Common myeloid progenitor, CD34-positive (primary cell): ENCODE data around the gene PCK2.

Source experiments
- CTCF ChIA-PET: fragments of 350-600 bp; sonication (Branson Sonifier 250); formaldehyde crosslinking; loops from one replicate; lab custom pipeline; 2021; ENCODE audit warnings: antibody characterized with exemption; lab: Charles Lee
- POLR2A ChIA-PET: fragments of 350-600 bp; sonication (Branson Sonifier 250); formaldehyde crosslinking; loops from one replicate; lab custom pipeline; 2021; ENCODE audit warnings: antibody characterized with exemption; lab: Charles Lee
- DNase-seq, 3 donors: peaks; one replicate each; pipeline versions ENCODE4 v3.0.0 to v3.0.0-alpha.2; 2013
- H3K27ac ChIP-seq, 2 experiments: 1 replicate in 1 of 2; 2 replicates in 1 of 2; pipeline ENCODE4 v1.7.0; 2013; ENCODE audit warnings: inconsistent platforms in 2 of 2, low read length in 2 of 2, mild to moderate bottlenecking in 2 of 2, low read depth in 1 of 2, moderate library complexity in 1 of 2; ENCODE audit not compliant: severe bottlenecking in 2 of 2, insufficient read depth in 1 of 2, poor library complexity in 1 of 2
- H3K27me3 ChIP-seq, 5 experiments: replicated peaks in 2 of 5; 1 replicate in 3 of 5; 2 replicates in 2 of 5; pipeline versions ENCODE4 v1.6.1 to v1.7.0; 2013; ENCODE audit warnings: low read length in 4 of 5, mild to moderate bottlenecking in 2 of 5, moderate library complexity in 2 of 5, inconsistent platforms in 1 of 5; ENCODE audit not compliant: insufficient read depth in 5 of 5, control insufficient read depth in 4 of 5
- H3K36me3 ChIP-seq, 4 experiments: 1 replicate in 2 of 4; 2 replicates in 2 of 4; pipeline versions ENCODE4 v1.6.1 to v1.7.0; 2013; ENCODE audit warnings: low read length in 3 of 4, control low read depth in 1 of 4, mild to moderate bottlenecking in 1 of 4; ENCODE audit not compliant: control insufficient read depth in 4 of 4, insufficient read depth in 4 of 4
- H3K4me1 ChIP-seq, 4 experiments: 1 replicate in 3 of 4; 2 replicates in 1 of 4; pipeline versions ENCODE4 v1.6.1 to v1.7.1; 2013; ENCODE audit warnings: low read length in 3 of 4, mild to moderate bottlenecking in 3 of 4, control low read depth in 1 of 4, inconsistent platforms in 1 of 4, moderate library complexity in 1 of 4; ENCODE audit not compliant: control insufficient read depth in 4 of 4, insufficient read depth in 4 of 4; ENCODE audit errors: control extremely low read depth in 1 of 4
- H3K4me3 ChIP-seq, 7 experiments: 1 replicate in 4 of 7; 2 replicates in 3 of 7; pipeline versions ENCODE4 v1.5.1 to v1.7.0; 2013; ENCODE audit warnings: mild to moderate bottlenecking in 7 of 7, low read length in 6 of 7, moderate library complexity in 6 of 7, inconsistent platforms in 2 of 7, low read depth in 2 of 7, control low read depth in 1 of 7; ENCODE audit not compliant: insufficient read depth in 4 of 7, control insufficient read depth in 1 of 7; ENCODE audit errors: extremely low read depth in 1 of 7
- H3K9me3 ChIP-seq, 5 experiments: 1 replicate in 4 of 5; 2 replicates in 1 of 5; pipeline versions ENCODE4 v1.6.1 to v1.7.1; 2013; ENCODE audit warnings: low read length in 4 of 5, mild to moderate bottlenecking in 2 of 5, inconsistent platforms in 1 of 5, low read depth in 1 of 5, moderate library complexity in 1 of 5; ENCODE audit not compliant: control insufficient read depth in 4 of 5, insufficient read depth in 2 of 5; ENCODE audit errors: control extremely low read depth in 1 of 5
- WGBS: methylation state at CpG from one replicate; pipeline ENCODE4 v1.1.5; 2013; ENCODE audit not compliant: insufficient coverage; 5-methylcytosine and 5-hydroxymethylcytosine counted together

The PCK2 gene

GRCh38 chr14:24110060-24110459 lies 15.9 kb downstream of the PCK2 start:
- Histone ChIP-seq H3K4me1 (peaks cover 3 to 28% (median 12%) of the 10 kb centered on the region in 4 experiments), H3K36me3 (peaks cover 0 to 1% (median 0%) of the 10 kb centered on the region in 4 experiments), H3K4me3 (no peak overlapping the region), H3K9me3 (peaks cover 0 to under 1% (median 0%) of the 10 kb centered on the region in 5 experiments), H3K27me3 (no peaks in the 10 kb centered on the region), H3K27ac (no peak overlapping the region)
- ChIA-PET CTCF (interaction anchor here (0.6 to 11.6 kb wide), 21 partner anchors 9 to 805 kb away, joined by 3 to 188 read pairs (median 4); partner anchors contain the start of genes CARMIL3, CHMP4A, EMC9 and FITM1), POLR2A (no interaction called here)
- no peak for DNase-seq
- 95% methylated on average over 6 of the region's 9 CpGs for WGBS

GRCh38 chr14:24110523-24110922 lies 16.4 kb downstream of the PCK2 start:
- Histone ChIP-seq H3K27ac (no peak overlapping the region), H3K4me3 (no peak overlapping the region), H3K27me3 (no peaks in the 10 kb centered on the region), H3K4me1 (peaks cover 3 to 32% (median 14%) of the 10 kb centered on the region in 4 experiments), H3K36me3 (no peaks in the 10 kb centered on the region), H3K9me3 (no peaks in the 10 kb centered on the region)
- ChIA-PET CTCF (interaction anchor here (0.7 to 11.6 kb wide), 17 partner anchors 9 to 102 kb away, joined by 3 to 188 read pairs (median 5); partner anchors contain the start of genes CARMIL3, CHMP4A, FITM1 and IRF9), POLR2A (no interaction called here)
- DNase-seq = no peak
- WGBS = no CpG with 5 or more reads among the region's 1 CpG

- whole genome bisulfite sequencing = 13% methylated on average over 12 of the region's 15 CpGs
- H3K4me3 ChIP-seq = peak overlapping the region; percentile 51 to 98 (median 91)
- CTCF ChIA-PET = interaction anchor here (0.8 to 7.7 kb wide), 6 partner anchors 18 to 56 kb away, joined by 3 to 46 read pairs (median 16); partner anchors contain the start of genes FITM1, PCK2 and PSME1
- no peaks in the 10 kb centered on the region for H3K27me3 ChIP-seq
- POLR2A ChIA-PET = interaction anchor here (0.6 to 2.4 kb wide), 8 partner anchors 19 to 75 kb away, joined by 3 to 11 read pairs (median 6); partner anchors contain the start of genes EMC9, IPO4, IRF9 and PCK2
- peak in 1 of 3 donors; percentile 40 for DNase-seq
- peak overlapping the region; percentile 95 to 98 for H3K27ac ChIP-seq
- H3K4me1 ChIP-seq = peaks cover 11 to 40% (median 26%) of the 10 kb centered on the region in 4 experiments
- H3K36me3 ChIP-seq = peaks cover 6 to 21% (median 14%) of the 10 kb centered on the region in 4 experiments
- no peaks in the 10 kb centered on the region for H3K9me3 ChIP-seq
These were observed 19.3 kb downstream of the PCK2 start for GRCh38 chr14:24113379-24113800.

GRCh38 chr14:24113801-24114531 lies 19.9 kb downstream of the PCK2 start:
- peak; percentile 91 to 96 (median 93) for DNase-seq
- H3K27me3 ChIP-seq = no peaks in the 10 kb centered on the region
- peak overlapping the region; percentile 51 to 98 (median 91) for H3K4me3 ChIP-seq
- H3K4me1 ChIP-seq = peaks cover 10 to 35% (median 20%) of the 10 kb centered on the region in 4 experiments
- CTCF ChIA-PET = interaction anchor here (0.8 to 7.7 kb wide), 15 partner anchors 12 to 123 kb away, joined by 3 to 46 read pairs (median 4); partner anchors contain the start of genes FITM1, IRF9, PCK2 and PSME1
- no peaks in the 10 kb centered on the region for H3K9me3 ChIP-seq
- WGBS = 0% methylated on average over 42 of the region's 42 CpGs
- peaks cover 11 to 27% (median 20%) of the 10 kb centered on the region in 4 experiments for H3K36me3 ChIP-seq
- POLR2A ChIA-PET = interaction anchor here (0.6 to 2.4 kb wide), 12 partner anchors 12 to 75 kb away, joined by 3 to 11 read pairs (median 5); partner anchors contain the start of genes EMC9, IPO4, IRF9 and PCK2
- H3K27ac ChIP-seq = peak overlapping the region; percentile 95 to 98

GRCh38 chr14:24114532-24115421 lies 20.7 kb downstream of the PCK2 start, which contains the start of the genes DCAF11 and NRL:
Gene DCAF11 (plus strand): TSS chr14:24114777. CDS start chr14:24115595, 818 bp downstream.
Gene NRL (minus strand): TSS chr14:24114949. CDS start chr14:24082848, 32,101 bp downstream.
- peaks cover 14 to 35% (median 28%) of the 10 kb centered on the region in 4 experiments for H3K36me3 ChIP-seq
- ChIA-PET POLR2A (interaction anchor here (1.0 to 2.4 kb wide), 10 partner anchors 12 to 74 kb away, joined by 3 to 11 read pairs (median 6); partner anchors contain the start of genes EMC9, IPO4, IRF9 and PCK2), CTCF (interaction anchor here (0.5 to 7.7 kb wide), 16 partner anchors 11 to 122 kb away, joined by 3 to 46 read pairs (median 4); partner anchors contain the start of genes FITM1, IRF9, PCK2 and PSME1)
- peak within 1 kb of the TSS; percentile 51 to 98 (median 91) for H3K4me3 ChIP-seq
- no peaks in the 10 kb centered on the region for H3K27me3 ChIP-seq
- no peaks in the 10 kb centered on the region for H3K9me3 ChIP-seq
- 0% methylated on average over 45 of the region's 65 CpGs for WGBS
- H3K4me1 ChIP-seq = peaks cover 8 to 33% (median 19%) of the 10 kb centered on the region in 4 experiments
- DNase-seq = peak; percentile 100
- H3K27ac ChIP-seq = peak within 1 kb of the TSS; percentile 95 to 98
